H1 (cell line): ENCODE data around the gene MED13.

Source experiments
- FOSL1 ChIP-seq: IDR thresholded peaks from 2 replicates; pipeline ENCODE4 v1.6.1; 2011; ENCODE audit warnings: mild to moderate bottlenecking, low read depth, low read length, moderate library complexity; ENCODE audit not compliant: insufficient read depth
- GTF2F1 ChIP-seq: IDR thresholded peaks from 2 replicates; pipeline ENCODE4 v1.6.1; 2012; ENCODE audit warnings: low read depth, low read length, improper control_type of control experiment, borderline replicate concordance
- SUZ12 ChIP-seq: fragments of 200-600 bp; sonication (generic); IDR thresholded peaks from 2 replicates; pipeline ENCODE4 v1.6.1; 2012; ENCODE audit warnings: mild to moderate bottlenecking, inconsistent platforms, low read length, moderate library complexity, mixed read lengths
- TAF1 ChIP-seq: IDR thresholded peaks from 2 replicates; pipeline ENCODE4 v1.6.1; 2011; ENCODE audit warnings: mild to moderate bottlenecking, low read depth, low read length
- TF ChIP-seq, protein P1 (sequence below), 3 experiments: IDR thresholded peaks; 1 replicate in 2 of 3; 2 replicates in 1 of 3; pipeline versions ENCODE4 v1.5.1 to v1.6.1; 2011; ENCODE audit warnings: low read length in 3 of 3, mild to moderate bottlenecking in 3 of 3, inconsistent platforms in 2 of 3, low read depth in 1 of 3, moderate library complexity in 1 of 3; ENCODE audit not compliant: insufficient read depth in 1 of 3; ENCODE audit errors: control extremely low read depth in 1 of 3

DNA sequence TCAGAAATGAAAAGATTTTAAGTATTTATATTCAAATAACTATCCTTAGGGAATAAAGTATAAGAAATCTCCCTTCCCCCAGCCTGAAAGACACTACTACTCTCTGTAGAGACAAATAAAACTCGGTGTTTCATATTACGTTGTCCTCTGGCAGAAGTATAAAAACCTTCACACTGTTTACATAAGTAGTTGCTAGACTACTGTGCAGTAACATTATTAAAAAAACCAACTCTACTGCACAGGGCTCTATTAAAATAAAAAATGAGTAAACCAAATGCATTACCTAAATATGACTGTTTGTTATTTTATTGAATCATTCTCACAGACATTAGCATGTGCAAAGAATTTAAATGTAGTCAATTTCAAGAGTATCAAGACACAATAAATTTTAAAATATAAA, 67.4 kb downstream of the MED13 start:
- TF ChIP-seq, protein P1, sequence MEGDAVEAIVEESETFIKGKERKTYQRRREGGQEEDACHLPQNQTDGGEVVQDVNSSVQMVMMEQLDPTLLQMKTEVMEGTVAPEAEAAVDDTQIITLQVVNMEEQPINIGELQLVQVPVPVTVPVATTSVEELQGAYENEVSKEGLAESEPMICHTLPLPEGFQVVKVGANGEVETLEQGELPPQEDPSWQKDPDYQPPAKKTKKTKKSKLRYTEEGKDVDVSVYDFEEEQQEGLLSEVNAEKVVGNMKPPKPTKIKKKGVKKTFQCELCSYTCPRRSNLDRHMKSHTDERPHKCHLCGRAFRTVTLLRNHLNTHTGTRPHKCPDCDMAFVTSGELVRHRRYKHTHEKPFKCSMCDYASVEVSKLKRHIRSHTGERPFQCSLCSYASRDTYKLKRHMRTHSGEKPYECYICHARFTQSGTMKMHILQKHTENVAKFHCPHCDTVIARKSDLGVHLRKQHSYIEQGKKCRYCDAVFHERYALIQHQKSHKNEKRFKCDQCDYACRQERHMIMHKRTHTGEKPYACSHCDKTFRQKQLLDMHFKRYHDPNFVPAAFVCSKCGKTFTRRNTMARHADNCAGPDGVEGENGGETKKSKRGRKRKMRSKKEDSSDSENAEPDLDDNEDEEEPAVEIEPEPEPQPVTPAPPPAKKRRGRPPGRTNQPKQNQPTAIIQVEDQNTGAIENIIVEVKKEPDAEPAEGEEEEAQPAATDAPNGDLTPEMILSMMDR (IDR thresholded peaks at IDR 0.05; ENCODE audit: control extremely low read depth in 1 of 3, insufficient read depth in 1 of 3, low read depth in 1 of 3, low read length in 3 of 3) = no peak
- no peak for TF ChIP-seq GTF2F1
- TF ChIP-seq FOSL1 = no peak
- no peak for TF ChIP-seq TAF1
- no peak for TF ChIP-seq SUZ12
